ENCODE data around the gene REEP3. TPM values are rescaled to one million over a fixed set of nuclear protein-coding genes. Genes with fewer than 3 reads are reported as not detected.
A peak's percentile ranks its signal among the peaks of the same experiment; 100 is the strongest.

Gene REEP3
- total and polyA plus RNA-seq, 12 donors, result 9.9 to 27.7 (median 17.2) TPM

DNA sequence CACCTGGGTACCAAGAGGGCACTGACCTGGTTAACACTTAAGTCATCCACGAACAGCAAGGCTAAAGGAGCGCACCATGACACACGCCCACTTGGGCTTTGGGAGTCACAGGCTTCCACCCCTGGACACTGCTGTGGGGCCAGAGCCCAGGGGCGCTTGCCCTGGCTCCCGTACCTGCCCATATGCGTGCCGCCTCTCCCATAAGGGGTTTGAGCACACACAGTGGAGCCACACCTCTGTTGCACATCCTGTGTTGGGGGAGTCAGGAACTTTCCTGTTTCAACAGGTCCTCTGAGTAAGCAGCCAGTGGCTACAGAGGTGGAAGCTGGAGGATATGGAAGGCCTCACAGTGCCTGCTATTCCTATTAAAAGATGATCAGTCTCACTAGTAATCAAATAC is 152.0 kb downstream of the REEP3 start:
- intact Hi-C loops (cut with DNase I), result loop anchor here in 3 of 10 donors (5.0 kb wide), 2 partner anchors 39 to 41 kb away; no protein-coding TSS in a partner anchor
- ATAC-seq, result peak in 3 of 8 donors; percentile 26 to 34 (median 33)
- no peak for TF ChIP-seq CTCF (IDR thresholded peaks at IDR 0.05)

GRCh38 chr10:63673846-63674245 is 152.6 kb downstream of the REEP3 start:
- ATAC-seq (no peak), DNase-seq (no peak)
- Histone ChIP-seq H3K4me1 (peaks cover 3 to 45% (median 33%) of the 10 kb centered on the region in 9 donors), H3K27me3 (no peaks in the 10 kb centered on the region), H3K4me3 (no peak overlapping the region), H3K36me3 (no peaks in the 10 kb centered on the region), H3K27ac (peak overlapping the region in 2 of 10 donors; percentile 84 to 89), H3K9me3 (no peaks in the 10 kb centered on the region)
- TF ChIP-seq CTCF (IDR thresholded peaks at IDR 0.05), result no peak
- intact Hi-C loops (cut with DNase I), result loop anchor here in 3 of 10 donors (5.0 kb wide), 2 partner anchors 38 to 42 kb away; no protein-coding TSS in a partner anchor

More for the DNA sequence above, 152.0 kb downstream of the REEP3 start:
- H3K27ac ChIP-seq, result peak overlapping the region in 7 of 10 donors; percentile 0 to 89 (median 80)
- H3K4me1 ChIP-seq, result peaks cover 3 to 45% (median 33%) of the 10 kb centered on the region in 9 donors
- no peak for DNase-seq
- no peaks in the 10 kb centered on the region for H3K36me3 ChIP-seq
- H3K9me3 ChIP-seq, result no peaks in the 10 kb centered on the region
- H3K4me3 ChIP-seq, result no peak overlapping the region
- 69 to 76% methylated on average over 7 of the region's 7 CpGs for WGBS, 2 donors
- no peaks in the 10 kb centered on the region for H3K27me3 ChIP-seq

Other genes with a start within 250 kb of the REEP3 start
- 10 to 100 TPM; 30.9 to 51.9 (median 39.2) TPM for gene JMJD1C, start 55.4 kb upstream of the REEP3 start, total RNA-seq
- 10 to 100 TPM; 14.4 to 70.4 TPM for gene JMJD1C, start 55.4 kb upstream of the REEP3 start, polyA plus RNA-seq